Measurements from ENCODE around the gene EVI5L.

Gene EVI5L

GRCh38 chr19:7861619-7862412 is 31.8 kb downstream of the EVI5L start:
- DNase-seq = no peak

GRCh38 chr19:7862413-7862951 is 32.5 kb downstream of the EVI5L start:
- peak; percentile 23 to 35 for DNase-seq

- no peak for DNase-seq
These were observed 33.3 kb downstream of the EVI5L start for GRCh38 chr19:7863157-7863970.

DNA sequence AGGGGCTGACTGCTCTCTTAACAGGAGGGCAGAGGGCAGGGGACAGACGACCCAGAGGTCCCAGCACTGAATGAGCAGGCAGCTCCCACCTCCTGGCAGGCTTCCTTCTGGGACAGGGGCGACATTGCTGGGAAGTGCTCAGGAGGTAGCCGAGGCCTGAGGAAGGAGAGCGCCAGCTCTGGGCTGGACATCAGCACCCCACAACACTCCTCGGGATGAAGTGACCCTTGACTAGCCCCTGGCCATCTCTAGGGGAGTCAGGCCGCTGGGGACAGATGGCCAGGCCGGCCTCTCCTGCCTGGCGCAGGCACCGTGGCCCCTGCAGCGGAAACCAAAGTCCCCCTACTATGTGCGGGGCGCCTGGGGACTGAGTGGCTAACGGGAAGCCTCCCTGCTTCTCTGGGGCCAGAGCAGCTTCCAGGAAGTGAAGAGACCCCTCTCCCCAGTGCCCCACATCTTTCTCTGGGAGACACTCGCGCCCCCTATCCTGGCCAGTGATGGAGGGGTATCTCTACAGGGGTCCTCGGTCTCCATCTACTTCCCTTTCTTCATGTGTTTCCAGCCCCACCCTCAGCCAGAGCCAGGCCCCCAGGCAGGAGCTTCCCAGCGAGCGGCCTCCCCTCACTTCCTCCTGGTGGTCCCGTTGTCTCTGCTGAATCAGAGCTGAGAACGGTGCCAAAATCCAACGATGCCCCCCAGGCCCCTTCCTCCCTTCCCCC is 34.1 kb downstream of the EVI5L start:
- DNase-seq = no peak

GRCh38 chr19:7864690-7865074 is 34.7 kb downstream of the EVI5L start:
- no peak for DNase-seq

GRCh38 chr19:7865262-7865911 is 35.4 kb downstream of the EVI5L start:
- DNase-seq = no peak

DNA sequence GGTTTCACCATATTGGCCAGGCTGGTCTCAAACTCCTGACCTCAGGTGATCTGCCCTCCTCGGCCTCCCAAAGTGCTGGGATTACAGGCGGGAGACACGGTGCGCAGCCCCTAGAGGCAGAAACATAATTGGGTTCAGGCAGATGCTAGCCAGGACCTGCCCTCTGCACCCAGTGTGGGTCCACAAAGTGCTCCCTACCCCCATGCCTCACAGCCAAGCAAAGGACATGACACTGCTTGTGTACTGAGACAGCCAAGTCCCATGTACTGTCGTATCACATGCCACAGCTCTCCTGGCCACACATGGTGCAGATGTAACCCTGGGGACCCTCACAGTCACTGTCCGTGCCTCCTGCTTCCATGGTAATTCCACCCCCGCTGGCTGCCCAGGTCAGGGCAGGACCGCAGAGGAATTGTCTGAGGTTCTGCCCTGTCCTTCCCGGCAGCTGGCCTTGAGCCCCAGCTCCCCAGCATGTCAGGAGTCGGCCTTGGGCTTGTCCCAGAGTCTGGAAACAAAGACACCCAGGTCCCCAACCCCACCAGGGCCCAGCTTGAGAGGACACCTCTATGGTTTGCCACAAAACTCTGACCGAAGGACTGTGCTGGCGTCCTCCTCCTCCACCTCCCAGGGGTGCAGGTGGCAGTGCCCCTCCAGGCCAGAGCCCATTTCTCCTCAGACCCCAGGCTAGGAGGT is 36.5 kb downstream of the EVI5L start:
- DNase-seq = no peak

DNA sequence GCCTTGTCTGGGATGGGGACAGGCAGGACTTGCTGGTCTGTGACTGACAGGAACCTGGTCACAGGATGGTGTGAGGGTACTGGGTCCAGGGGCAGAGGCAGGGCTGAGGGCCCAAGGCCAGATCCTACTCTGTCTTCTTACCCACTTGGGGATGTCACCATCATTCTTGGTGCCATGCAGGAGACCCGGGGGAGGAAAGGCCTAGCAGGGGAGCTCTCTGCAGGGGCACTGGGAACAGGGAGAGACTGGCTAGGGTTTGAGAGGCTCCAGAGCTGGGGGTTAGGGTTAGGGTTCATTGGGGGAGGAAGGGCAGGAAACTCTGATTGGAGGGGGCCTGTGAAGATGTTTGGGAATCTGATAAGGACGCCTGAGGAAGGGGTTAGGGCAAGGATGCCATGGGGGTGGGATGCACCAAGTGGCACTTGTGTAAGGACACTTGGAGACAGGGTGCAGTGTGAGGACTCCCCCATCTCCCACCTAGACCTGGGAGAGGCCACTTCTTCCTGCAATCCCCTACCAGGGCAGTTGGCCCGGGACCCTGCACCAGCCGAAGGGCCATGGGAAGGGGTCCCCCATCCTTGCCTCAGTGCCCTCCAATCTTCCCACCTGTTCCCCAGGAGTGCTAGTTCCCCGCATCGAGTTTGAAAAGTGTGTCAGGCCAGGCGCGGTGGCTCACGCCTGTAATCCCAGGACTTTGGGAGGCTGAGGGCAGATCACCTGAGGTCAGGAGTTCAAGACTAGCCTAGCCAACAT is 37.2 kb downstream of the EVI5L start:
- no peak for DNase-seq

GRCh38 chr19:7868326-7868670 is 38.3 kb downstream of the EVI5L start:
- DNase-seq = no peak

- DNase-seq = peak; percentile 47 to 65
These were observed 38.8 kb downstream of the EVI5L start for GRCh38 chr19:7868671-7869452.

GRCh38 chr19:7869453-7869909 is 39.5 kb downstream of the EVI5L start:
- DNase-seq = peak; percentile 14 to 31

DNA sequence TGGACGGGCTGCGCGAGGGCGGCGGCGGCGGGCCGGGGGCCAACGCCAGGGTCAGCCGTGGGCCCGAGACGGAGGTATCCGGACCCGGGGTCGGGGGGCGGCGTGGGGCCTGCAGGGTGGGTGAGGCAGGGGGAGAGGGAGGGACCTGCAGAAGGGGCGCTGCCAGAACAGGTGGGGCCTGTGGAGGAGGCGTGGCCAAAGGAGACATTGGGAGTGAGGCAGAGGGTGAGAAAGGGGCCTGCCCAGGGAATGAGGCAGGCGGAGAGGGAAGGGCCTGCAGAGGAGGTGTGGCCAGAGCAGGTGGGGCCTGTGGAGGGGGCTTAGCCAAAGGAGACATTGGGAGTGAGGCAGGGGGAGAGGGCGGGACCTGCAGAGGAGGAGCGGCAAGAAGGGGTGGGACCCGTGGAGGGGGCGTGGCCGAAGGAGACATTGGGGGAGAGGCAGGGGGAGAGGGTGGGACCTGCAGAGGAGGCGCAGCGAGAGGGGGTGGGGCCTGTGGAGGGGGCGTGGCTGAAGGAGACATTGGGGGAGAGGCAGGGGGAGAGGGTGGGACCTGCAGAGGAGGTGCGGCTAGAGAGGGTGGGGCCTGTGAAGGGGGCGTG is 40.0 kb downstream of the EVI5L start:
- DNase-seq = no peak

- DNase-seq = peak; percentile 28 to 46
These were observed 40.8 kb downstream of the EVI5L start for GRCh38 chr19:7870571-7871436.

DNA sequence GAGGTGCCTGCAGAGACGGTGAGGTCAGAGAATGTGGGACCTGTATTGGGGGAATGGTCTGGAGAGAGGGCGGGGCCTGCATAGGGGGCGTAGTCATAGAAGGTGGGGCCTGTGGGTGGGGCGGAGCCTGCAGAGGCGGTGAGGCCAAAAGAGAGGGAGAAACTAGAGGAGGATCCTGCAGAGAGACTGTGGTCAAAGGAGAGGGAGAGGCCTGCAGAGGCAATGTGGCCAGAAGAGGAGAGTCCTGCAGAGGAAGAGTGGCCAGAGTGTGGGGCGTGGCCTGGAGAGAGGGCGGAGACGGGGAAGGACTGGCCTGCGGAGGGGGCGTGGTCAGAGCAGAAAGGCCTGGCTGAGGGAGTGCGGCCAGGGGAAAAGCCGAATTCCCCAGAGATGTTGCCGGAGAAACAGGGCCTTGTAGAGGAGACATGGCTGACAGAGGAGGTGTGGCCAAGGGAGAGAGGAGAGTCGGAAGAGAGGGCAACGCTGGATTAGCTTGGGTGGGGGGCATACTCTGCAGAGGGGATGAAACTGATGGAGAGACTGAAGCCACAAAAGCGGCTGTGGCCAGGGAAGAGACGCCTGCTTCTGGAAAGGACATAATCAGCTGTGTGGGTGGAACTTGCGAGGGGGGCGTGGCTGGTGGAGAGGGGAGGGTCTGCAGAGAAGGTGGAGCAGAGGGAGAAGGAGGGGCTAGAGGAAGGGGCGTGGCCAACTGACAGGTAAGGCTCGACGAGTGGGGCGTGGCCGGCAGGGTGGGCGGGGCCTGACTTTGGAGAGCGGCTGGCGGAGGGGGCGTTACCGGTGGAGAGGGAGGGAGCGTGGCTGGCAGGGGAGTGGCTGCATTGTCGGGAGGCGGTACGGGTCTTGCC is 41.7 kb downstream of the EVI5L start:
- peak; percentile 67 to 71 for DNase-seq

GRCh38 chr19:7872306-7873204 is 42.5 kb downstream of the EVI5L start:
- DNase-seq = no peak

- no peak for DNase-seq
These were observed 43.5 kb downstream of the EVI5L start for GRCh38 chr19:7873304-7874075.

Data from inflammatory macrophage (primary cell).